Gastroesophageal sphincter (tissue), 4 donors: ENCODE measurements around the gene SOX9. TPM values are rescaled to one million over a fixed set of nuclear protein-coding genes. Genes with fewer than 3 reads are reported as not detected.

ENCODE experiments used
- ATAC-seq: fragments of 150-250 bp; one replicate; pipeline ENCODE4 v1.9.1; 2016; ENCODE audit warnings: mild to moderate bottlenecking, moderate library complexity
- H3K27ac ChIP-seq, 4 donors: fragments of 200-600 bp; sonication (generic) in 3 of 4; 1 replicate in 3 of 4; 2 replicates in 1 of 4; pipeline ENCODE4 v1.5.1; 2016 to 2019
- H3K27me3 ChIP-seq: fragments of 200-600 bp; sonication (generic); one replicate; pipeline ENCODE4 v1.5.1; 2019
- H3K36me3 ChIP-seq, 2 donors: fragments of 200-600 bp; sonication (generic); one replicate each; pipeline ENCODE4 v1.5.1; 2019; ENCODE audit warnings: control low read depth in 1 of 2
- H3K4me1 ChIP-seq, 3 donors: fragments of 200-600 bp; sonication (generic); 1 replicate in 2 of 3; 2 replicates in 1 of 3; pipeline ENCODE4 v1.5.1; 2016 to 2019; ENCODE audit warnings: control low read depth in 2 of 3
- H3K4me3 ChIP-seq, 2 donors: fragments of 200-600 bp; sonication (generic); one replicate each; pipeline ENCODE4 v1.5.1; 2019; ENCODE audit warnings: mild to moderate bottlenecking in 1 of 2, moderate library complexity in 1 of 2
- H3K9me3 ChIP-seq, 3 donors: fragments of 200-600 bp; sonication (generic); one replicate each; pipeline ENCODE4 v1.5.1; 2017 to 2019; ENCODE audit warnings: control low read depth in 2 of 3
- CTCF ChIP-seq, 4 experiments: fragments of 200-600 bp in 2 of 4; fragments of 450-650 bp in 2 of 4; sonication (generic) in 1 of 4; IDR thresholded peaks; one replicate each; pipeline ENCODE4 v1.5.1; 2017 to 2019; ENCODE audit warnings: antibody characterized with exemption in 4 of 4, mild to moderate bottlenecking in 2 of 4, moderate library complexity in 2 of 4
- EP300 ChIP-seq: sonication (generic); formaldehyde crosslinking; IDR thresholded peaks from one replicate; pipeline ENCODE4 v1.6.1; 2017; ENCODE audit warnings: antibody characterized with exemption, mild to moderate bottlenecking
- POLR2A ChIP-seq, 2 donors: fragments of 450-650 bp; IDR thresholded peaks; one replicate each; pipeline ENCODE4 v1.6.1; 2017; ENCODE audit warnings: antibody characterized with exemption in 2 of 2, mild to moderate bottlenecking in 2 of 2, moderate library complexity in 1 of 2
- POLR2AphosphoS5 ChIP-seq: sonication (generic); formaldehyde crosslinking; IDR thresholded peaks from one replicate; pipeline ENCODE4 v1.6.1; 2017; ENCODE audit warnings: antibody characterized with exemption
- WGBS, 2 donors: methylation state at CpG; one replicate each; pipeline ENCODE4 v1.1.5; 2018; ENCODE audit warnings: low coverage in 1 of 2; 5-methylcytosine and 5-hydroxymethylcytosine counted together
- total RNA-seq, 4 donors: library from RNA; depleted of rRNA; stranded (reverse); fragments of >200 nt; gene quantifications; one replicate each; pipeline ENCODE4 v1.1.0, GENCODE V29; 2016

Gene SOX9
- total RNA-seq, 4 donors from 2014 or later = 1.1 to 5.4 (median 2.5) TPM

- WGBS, 2 donors = 32 to 56% methylated on average over 7 to 9 of the region's 15 CpGs
- TF ChIP-seq POLR2A (IDR thresholded peaks at IDR 0.05) (no peak), EP300 (no peak), CTCF (IDR thresholded peaks at IDR 0.05) (no peak)
Measured at GRCh38 chr17:72158895-72159885, 38.4 kb downstream of the SOX9 start.

DNA sequence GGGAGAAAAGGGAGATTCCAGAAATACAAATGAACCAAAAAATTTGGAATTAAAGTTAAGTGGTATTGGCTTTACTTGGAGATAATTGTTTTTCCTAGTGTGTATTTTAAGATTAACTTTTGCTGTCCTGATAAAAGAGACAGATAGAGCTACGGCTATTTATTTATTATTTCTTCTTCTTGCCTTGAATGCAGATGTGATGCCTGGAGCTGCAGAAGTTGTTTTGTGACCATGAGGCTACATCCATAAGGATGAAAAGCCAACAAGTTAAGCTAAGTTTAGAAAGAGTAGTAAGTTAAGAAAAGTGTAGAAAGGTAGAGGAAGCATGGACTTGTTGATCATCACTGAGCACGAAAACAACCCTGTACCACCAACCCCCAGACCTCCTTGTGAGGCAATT lies 41.7 kb downstream of the SOX9 start:
- Histone ChIP-seq H3K36me3 (no peaks in the 10 kb centered on the region), H3K27ac (no peak overlapping the region), H3K9me3 (peaks cover 0 to 9% (median 0%) of the 10 kb centered on the region in 3 donors), H3K4me1 (no peaks in the 10 kb centered on the region), H3K27me3 (peaks cover 30% of the 10 kb centered on the region), H3K4me3 (no peak overlapping the region)
- TF ChIP-seq EP300 (no peak), POLR2AphosphoS5 (no peak), CTCF (IDR thresholded peaks at IDR 0.05) (no peak), POLR2A (IDR thresholded peaks at IDR 0.05) (no peak)
- 73 to 88% methylated on average over 2 of the region's 2 CpGs for WGBS, 2 donors
- no peak for ATAC-seq

More at GRCh38 chr17:72158895-72159885, 38.4 kb downstream of the SOX9 start:
- Histone ChIP-seq H3K4me3 (no peak overlapping the region), H3K9me3 (peaks cover 0 to 9% (median 0%) of the 10 kb centered on the region in 3 donors), H3K27ac (no peak overlapping the region), H3K36me3 (no peaks in the 10 kb centered on the region), H3K4me1 (no peaks in the 10 kb centered on the region), H3K27me3 (peaks cover 12% of the 10 kb centered on the region)
- ATAC-seq = peak; percentile 19

DNA sequence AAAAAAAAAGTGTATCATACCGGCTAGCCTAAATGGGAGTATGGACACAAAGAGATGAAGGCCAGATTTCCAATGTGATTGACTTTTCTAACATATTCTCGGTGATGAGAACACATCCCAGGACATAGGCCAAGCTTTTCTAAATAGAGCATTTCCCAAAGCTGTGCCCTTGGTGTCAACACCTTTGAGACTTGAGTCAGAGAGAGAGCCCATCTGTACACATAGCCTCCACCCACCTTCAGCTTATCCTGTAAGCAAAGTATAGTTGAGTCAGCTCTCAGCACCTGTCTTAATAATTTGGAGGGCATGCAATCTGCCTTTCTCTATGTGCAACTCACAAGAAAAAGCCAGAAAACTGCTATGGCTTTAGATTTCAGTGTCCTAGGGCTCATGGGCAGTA lies 42.7 kb downstream of the SOX9 start:
- WGBS, 2 donors = 61 to 85% methylated on average over 2 of the region's 2 CpGs
- Histone ChIP-seq H3K9me3 (peaks cover 0 to 9% (median 0%) of the 10 kb centered on the region in 3 donors), H3K27ac (no peak overlapping the region), H3K27me3 (peaks cover 28% of the 10 kb centered on the region), H3K4me3 (no peak overlapping the region), H3K36me3 (no peaks in the 10 kb centered on the region), H3K4me1 (no peaks in the 10 kb centered on the region)
- no peak for ATAC-seq
- TF ChIP-seq EP300 (no peak), POLR2AphosphoS5 (no peak), CTCF (IDR thresholded peaks at IDR 0.05) (no peak), POLR2A (IDR thresholded peaks at IDR 0.05) (no peak)

GRCh38 chr17:72164158-72164739 lies 43.4 kb downstream of the SOX9 start:
- no peaks in the 10 kb centered on the region for H3K36me3 ChIP-seq
- H3K4me3 ChIP-seq = no peak overlapping the region
- ATAC-seq = no peak
- peaks cover 0 to 9% (median 0%) of the 10 kb centered on the region in 3 donors for H3K9me3 ChIP-seq
- TF ChIP-seq POLR2A (IDR thresholded peaks at IDR 0.05) = no peak
- TF ChIP-seq CTCF (IDR thresholded peaks at IDR 0.05) = no peak
- TF ChIP-seq EP300 = no peak
- no peak for TF ChIP-seq POLR2AphosphoS5
- H3K27ac ChIP-seq = no peak overlapping the region
- WGBS, 2 donors = 67 to 94% methylated on average over 2 of the region's 3 CpGs
- H3K27me3 ChIP-seq = peaks cover 25% of the 10 kb centered on the region
- no peaks in the 10 kb centered on the region for H3K4me1 ChIP-seq
